ENCODE results near the gene KRTAP10-11. TPM values are rescaled to one million over a fixed set of nuclear protein-coding genes. Genes with fewer than 3 reads are reported as not detected.
A peak's percentile ranks its signal among the peaks of the same experiment; 100 is the strongest.
"Not testable (repeated sequence)": the region's sequence is repeated elsewhere in the genome, so short reads cannot be mapped to it uniquely, and the experiment has no call there.

The KRTAP10-11 gene, protein sequence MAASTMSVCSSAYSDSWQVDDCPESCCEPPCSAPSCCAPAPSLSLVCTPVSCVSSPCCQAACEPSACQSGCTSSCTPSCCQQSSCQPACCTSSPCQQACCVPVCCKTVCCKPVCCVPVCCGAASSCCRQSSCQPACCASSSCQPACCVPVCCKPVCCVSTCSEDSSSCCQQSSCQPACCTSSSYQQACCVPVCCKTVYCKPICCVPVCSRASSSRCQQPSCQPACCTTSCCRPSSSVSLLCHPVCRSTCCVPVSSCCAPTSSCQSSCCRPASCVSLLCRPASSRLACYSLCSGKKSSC
- total RNA-seq = not detected
- not detected for polyA plus RNA-seq
- long read RNA-seq, donor 1 = 0 reads
- long read RNA-seq, donor 2 = 0 reads
- long read RNA-seq, donor 3 = 0 reads
- long read RNA-seq, donor 4 = 0 reads
- long read RNA-seq, donor 5 = 0 reads
- long read RNA-seq, donor 6 = 0 reads
- long read RNA-seq, donor 7 = 0 reads
- long read RNA-seq, donor 8 = 0 reads
- long read RNA-seq, donor 9 = 0 reads
- long read RNA-seq, donor 10 = 0 reads

DNA sequence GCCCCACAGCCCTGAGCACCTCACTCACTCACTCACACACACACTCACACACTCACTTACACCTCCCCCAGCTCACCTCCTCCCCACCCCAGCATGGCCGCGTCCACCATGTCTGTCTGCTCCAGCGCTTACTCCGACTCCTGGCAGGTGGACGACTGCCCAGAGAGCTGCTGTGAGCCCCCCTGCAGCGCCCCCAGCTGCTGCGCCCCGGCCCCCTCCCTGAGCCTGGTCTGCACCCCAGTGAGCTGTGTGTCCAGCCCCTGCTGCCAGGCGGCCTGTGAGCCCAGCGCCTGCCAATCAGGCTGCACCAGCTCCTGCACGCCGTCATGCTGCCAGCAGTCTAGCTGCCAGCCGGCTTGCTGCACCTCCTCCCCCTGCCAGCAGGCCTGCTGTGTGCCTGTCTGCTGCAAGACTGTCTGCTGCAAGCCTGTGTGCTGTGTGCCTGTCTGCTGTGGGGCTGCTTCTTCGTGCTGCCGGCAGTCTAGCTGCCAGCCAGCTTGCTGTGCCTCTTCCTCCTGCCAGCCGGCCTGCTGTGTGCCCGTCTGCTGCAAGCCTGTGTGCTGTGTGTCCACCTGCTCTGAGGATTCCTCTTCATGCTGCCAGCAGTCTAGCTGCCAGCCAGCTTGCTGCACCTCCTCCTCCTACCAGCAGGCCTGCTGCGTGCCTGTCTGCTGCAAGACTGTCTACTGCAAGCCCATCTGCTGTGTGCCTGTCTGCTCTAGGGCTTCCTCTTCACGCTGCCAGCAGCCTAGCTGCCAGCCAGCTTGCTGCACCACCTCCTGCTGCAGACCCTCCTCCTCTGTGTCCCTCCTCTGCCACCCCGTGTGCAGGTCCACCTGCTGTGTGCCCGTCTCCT lies at the start of gene KRTAP10-11:
Gene KRTAP10-11, plus strand, starts transcription at position 49 of the 856 bp plus-strand sequence. Its CDS starts 45 bp downstream, at position 94.
- H3K36me3 ChIP-seq; H3K4me3 ChIP-seq; H3K27ac ChIP-seq; intact Hi-C loops (cut with DNase I; ENCODE audit: low total_unique reads); H3K4me1 ChIP-seq: not testable (repeated sequence)
- WGBS, 5 donors = 62 to 77% (median 72%) methylated on average over 11 to 21 of the region's 21 CpGs
- H3K9me3 ChIP-seq = peaks cover 0 to 27% (median 18%) of the 10 kb centered on the region in 4 donors
- peak in 1 of 2 donors; percentile 13 for DNase-seq
- H3K27me3 ChIP-seq = peaks cover 0 to 33% (median 21%) of the 10 kb centered on the region in 3 donors

DNA sequence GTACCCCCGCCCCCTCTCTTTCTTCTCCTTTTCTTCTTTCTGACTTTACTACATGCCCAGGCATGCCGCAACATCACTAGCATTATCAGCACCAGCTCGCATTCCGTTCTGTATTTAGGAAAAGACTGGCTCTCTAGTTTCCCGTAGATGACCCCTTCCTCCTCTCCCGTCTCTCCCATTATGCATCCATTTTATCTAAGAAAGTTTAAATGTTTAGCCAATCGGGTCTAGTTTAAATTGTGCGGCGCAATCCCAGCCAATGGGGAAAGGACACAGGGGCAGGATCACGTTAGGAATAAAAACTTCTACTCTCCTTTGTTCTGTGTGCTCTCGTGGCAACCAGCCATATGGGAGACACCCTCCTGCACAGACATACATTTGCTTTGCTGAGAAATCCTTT lies 48.2 kb upstream of the KRTAP10-11 start:
- Histone ChIP-seq H3K4me1 (no peaks in the 10 kb centered on the region), H3K27me3 (peaks cover 0 to 48% (median 10%) of the 10 kb centered on the region in 3 donors), H3K27ac (no peak overlapping the region), H3K9me3 (peaks cover 0 to 17% (median 1%) of the 10 kb centered on the region in 4 donors), H3K4me3 (no peak overlapping the region), H3K36me3 (no peaks in the 10 kb centered on the region)
- 68 to 75% (median 73%) methylated on average over 11 of the region's 11 CpGs for WGBS, 5 donors
- DNase-seq = no peak
- intact Hi-C loops (cut with DNase I; ENCODE audit: low total_unique reads) = no loop called here
- no peak for TF ChIP-seq EP300 (IDR thresholded peaks at IDR 0.05)
- TF ChIP-seq POLR2A (IDR thresholded peaks at IDR 0.05) = no peak
- no peak for TF ChIP-seq POLR2AphosphoS5 (IDR thresholded peaks at IDR 0.05)

GRCh38 chr21:44599264-44600029 lies 46.8 kb upstream of the KRTAP10-11 start:
- intact Hi-C loops (cut with DNase I; ENCODE audit: low total_unique reads) = no loop called here
- WGBS, 5 donors = 80 to 86% (median 83%) methylated on average over 8 of the region's 8 CpGs
- DNase-seq = no peak
- Histone ChIP-seq H3K9me3 (peaks cover 0 to 25% (median 1%) of the 10 kb centered on the region in 4 donors), H3K27ac (no peak overlapping the region), H3K4me3 (no peak overlapping the region), H3K27me3 (peaks cover 0 to 57% (median 10%) of the 10 kb centered on the region in 3 donors), H3K36me3 (no peaks in the 10 kb centered on the region), H3K4me1 (no peaks in the 10 kb centered on the region)
- TF ChIP-seq POLR2AphosphoS5 (IDR thresholded peaks at IDR 0.05) (no peak), POLR2A (IDR thresholded peaks at IDR 0.05) (no peak), EP300 (IDR thresholded peaks at IDR 0.05) (no peak), CTCF (IDR thresholded peaks at IDR 0.05) (no peak)

DNA sequence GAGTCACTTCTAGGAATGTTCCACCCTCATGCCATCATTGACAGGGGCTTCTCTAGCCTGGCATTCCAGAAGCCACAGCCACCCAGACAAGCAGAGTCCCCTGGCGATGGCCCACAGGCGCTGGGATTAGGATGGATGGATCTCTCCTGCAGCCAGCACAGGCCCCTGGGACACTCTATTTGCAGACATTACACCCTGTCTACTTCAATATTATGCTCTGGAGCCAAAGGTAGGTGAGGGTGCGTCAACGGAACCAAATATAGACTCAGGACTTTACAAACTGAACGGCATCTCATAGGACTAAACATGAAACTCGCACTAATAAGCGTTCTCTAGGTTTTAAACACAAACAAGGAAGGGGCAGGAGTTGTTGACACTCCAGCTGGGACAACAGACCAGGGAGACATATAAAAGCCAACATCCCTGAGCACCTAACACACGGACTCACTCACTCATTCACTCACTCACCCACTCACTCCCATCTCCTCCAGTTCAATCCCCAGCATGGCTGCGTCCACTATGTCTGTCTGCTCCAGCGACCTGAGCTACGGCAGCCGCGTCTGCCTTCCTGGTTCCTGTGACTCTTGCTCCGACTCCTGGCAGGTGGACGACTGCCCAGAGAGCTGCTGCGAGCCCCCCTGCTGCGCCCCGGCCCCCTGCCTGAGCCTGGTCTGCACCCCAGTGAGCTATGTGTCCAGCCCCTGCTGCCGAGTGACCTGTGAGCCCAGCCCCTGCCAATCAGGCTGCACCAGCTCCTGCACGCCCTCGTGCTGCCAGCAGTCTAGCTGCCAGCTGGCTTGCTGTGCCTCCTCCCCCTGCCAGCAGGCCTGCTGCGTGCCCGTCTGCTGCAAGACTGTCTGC lies 45.9 kb upstream of the KRTAP10-11 start, which contains the start of gene KRTAP10-7:
Gene KRTAP10-7, plus strand, starts transcription at position 480 of the 861 bp plus-strand sequence. Its CDS starts 25 bp downstream, at position 505.
- H3K27ac ChIP-seq; H3K36me3 ChIP-seq; DNase-seq; H3K4me1 ChIP-seq; H3K4me3 ChIP-seq; intact Hi-C loops (cut with DNase I; ENCODE audit: low total_unique reads): not testable (repeated sequence)
- 53 to 73% (median 62%) methylated on average over 15 to 23 of the region's 23 CpGs for WGBS, 5 donors
- Histone ChIP-seq H3K9me3 (peaks cover 0 to 27% (median 1%) of the 10 kb centered on the region in 4 donors), H3K27me3 (peaks cover 0 to 57% (median 13%) of the 10 kb centered on the region in 3 donors)

GRCh38 chr21:44601091-44601490 lies 45.1 kb upstream of the KRTAP10-11 start:
- H3K27ac ChIP-seq; H3K36me3 ChIP-seq; H3K4me1 ChIP-seq; DNase-seq; intact Hi-C loops (cut with DNase I; ENCODE audit: low total_unique reads); H3K4me3 ChIP-seq: not testable (repeated sequence)
- Histone ChIP-seq H3K9me3 (peaks cover 0 to 27% (median 1%) of the 10 kb centered on the region in 4 donors), H3K27me3 (peaks cover 0 to 55% (median 13%) of the 10 kb centered on the region in 3 donors)
- WGBS, 5 donors = 51 to 78% (median 69%) methylated on average over 3 to 10 of the region's 10 CpGs
